Muscle of arm (tissue), 12 donors: ENCODE results near the gene ID4. TPM values are rescaled to one million over a fixed set of nuclear protein-coding genes. Genes with fewer than 3 reads are reported as not detected.
"Not testable (repeated sequence)": the region's sequence is repeated elsewhere in the genome, so short reads cannot be mapped to it uniquely, and the experiment has no call there.

Experiments
- DNase-seq: peaks from one replicate; pipeline ENCODE4 v3.0.0-alpha.2; 2013
- polyA plus RNA-seq, 12 donors: library from polyadenylated mRNA; unstranded; fragments of 120-200 nt; gene quantifications; one replicate each; pipeline ENCODE4 v1.2.1, GENCODE V29; 2013; ENCODE audit not compliant: insufficient read length in 12 of 12

ID4 gene
- polyA plus RNA-seq, 12 donors: 3.6 to 16.1 (median 5.5) TPM; not detected in 1

- DNase-seq: not testable (repeated sequence)
These were observed 17.3 kb downstream of the ID4 start for GRCh38 chr6:19854421-19855015.

GRCh38 chr6:19855536-19855935 is 18.4 kb downstream of the ID4 start:
- no peak for DNase-seq

DNA sequence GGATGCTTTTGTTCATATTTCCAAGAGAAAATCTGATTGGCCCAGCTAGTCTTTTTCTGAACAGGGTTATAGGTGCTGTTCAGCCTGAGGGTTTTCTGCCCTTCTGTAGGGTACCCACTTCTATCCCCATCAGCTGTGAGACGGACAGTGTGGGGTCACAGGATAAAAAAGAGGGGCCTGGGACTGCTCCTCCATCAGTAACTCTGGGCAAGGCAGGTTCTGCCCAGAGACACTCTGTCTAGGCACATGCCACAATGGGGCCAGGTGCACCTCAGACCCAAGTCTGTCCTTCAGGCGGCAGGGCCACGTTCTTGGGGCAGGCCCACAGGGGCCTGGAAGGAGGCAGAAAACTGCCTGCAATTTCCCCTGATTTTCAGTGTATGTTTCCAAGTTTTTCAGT is 20.0 kb downstream of the ID4 start:
- DNase-seq: no peak

GRCh38 chr6:19857703-19858102 is 20.5 kb downstream of the ID4 start:
- no peak for DNase-seq

GRCh38 chr6:19860235-19860877 is 23.2 kb downstream of the ID4 start:
- DNase-seq: no peak

DNA sequence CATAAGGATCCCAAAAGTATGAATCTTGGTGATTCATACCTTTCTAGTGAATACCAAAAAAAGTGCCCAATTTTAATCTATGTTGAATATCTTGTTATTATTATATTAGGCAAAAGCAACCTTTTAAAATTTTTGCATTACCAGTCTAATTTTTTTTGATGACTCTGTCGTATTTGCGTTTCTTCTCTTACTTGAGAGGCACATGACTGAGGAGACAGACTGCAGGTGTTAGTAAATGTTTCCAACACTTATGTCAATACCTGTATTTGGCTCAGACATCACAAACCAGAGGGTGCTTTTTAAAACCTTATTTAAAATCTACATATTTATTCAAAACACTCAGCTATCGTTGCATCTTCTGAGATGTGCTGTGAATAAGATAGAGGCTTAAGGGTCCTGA is 27.1 kb downstream of the ID4 start:
- DNase-seq: no peak

- no peak for DNase-seq
These were observed 28.0 kb downstream of the ID4 start for GRCh38 chr6:19865178-19865577.

DNA sequence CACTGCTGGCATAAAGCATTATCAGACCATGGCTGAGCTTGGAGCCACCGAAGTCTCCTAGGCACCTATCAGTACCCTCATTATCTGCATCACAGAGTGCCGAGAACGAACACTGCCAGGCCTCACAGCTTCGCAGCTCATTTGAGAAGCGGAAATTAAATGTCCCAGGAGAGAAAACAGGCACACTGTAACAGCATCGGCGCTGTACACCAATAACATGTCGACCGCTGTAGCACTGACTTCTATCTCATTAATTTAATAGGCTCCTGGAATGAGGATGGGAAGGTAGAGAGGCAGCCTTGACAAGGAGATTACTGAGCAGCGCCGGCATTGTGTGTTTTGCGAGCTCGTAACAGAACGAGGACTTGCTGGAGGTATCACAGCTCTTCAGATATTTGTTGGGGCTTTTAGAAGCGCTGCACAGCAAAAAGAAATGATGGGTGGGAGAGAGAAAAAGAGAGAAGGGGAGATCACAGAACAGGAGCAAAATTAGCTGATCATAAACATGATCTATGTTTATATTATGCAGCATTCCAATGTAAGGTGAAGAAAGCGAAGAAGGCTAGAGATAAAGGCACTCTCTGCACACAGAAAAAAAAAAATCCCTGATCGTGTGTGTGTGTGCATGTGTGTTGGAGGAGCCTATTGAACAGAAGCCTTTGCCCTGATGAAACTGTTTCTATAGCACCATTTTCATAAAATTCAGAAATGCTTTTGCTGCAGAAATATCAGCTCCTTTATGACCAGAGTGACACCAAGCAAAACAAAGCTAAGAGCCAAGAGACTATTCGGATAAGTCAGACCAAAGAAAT is 29.2 kb downstream of the ID4 start:
- DNase-seq: no peak

GRCh38 chr6:19866985-19867627 is 29.9 kb downstream of the ID4 start:
- no peak for DNase-seq

- DNase-seq: no peak
These were observed 32.3 kb downstream of the ID4 start for GRCh38 chr6:19869464-19869863.

DNA sequence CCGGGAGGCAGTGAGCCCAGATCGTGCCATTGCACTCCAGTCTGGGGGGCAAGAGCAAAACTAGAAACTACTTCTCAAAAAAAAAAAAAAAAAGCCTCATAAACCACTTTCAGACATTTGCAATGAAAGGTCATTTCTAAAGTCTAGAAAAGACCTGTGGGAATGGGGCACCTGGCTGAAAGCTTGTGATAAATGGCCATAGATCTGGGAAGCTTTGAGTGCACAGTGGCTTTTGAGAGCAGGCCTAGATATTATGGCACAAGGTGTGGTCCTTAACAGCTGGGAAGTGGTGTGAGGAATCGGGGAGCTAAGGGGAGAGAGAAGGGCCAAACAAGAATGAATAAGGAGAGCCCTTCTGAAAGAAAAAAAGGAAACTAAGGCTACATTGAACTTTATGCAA is 33.2 kb downstream of the ID4 start:
- DNase-seq: no peak

- DNase-seq: no peak
These were observed 35.9 kb downstream of the ID4 start for GRCh38 chr6:19873031-19873430.

DNA sequence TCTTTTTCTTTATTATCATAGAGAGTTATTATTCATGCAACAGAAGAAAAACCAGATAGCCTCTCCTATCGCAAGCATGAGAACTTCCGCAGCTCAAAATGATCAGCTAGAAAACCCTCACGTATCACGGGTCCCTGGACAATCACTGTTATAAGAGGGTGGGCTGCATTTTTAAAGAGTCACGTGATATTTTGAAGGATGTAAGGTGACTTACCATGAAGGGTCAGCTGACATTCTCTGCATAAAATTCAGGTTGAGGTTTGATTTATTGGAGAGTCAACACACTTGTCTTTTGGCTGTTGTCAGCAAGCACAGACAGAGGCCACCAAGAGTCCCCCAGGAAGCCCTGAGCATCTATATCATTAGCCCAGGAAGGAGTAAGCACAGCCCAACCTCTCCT is 39.5 kb downstream of the ID4 start:
- DNase-seq: no peak

DNA sequence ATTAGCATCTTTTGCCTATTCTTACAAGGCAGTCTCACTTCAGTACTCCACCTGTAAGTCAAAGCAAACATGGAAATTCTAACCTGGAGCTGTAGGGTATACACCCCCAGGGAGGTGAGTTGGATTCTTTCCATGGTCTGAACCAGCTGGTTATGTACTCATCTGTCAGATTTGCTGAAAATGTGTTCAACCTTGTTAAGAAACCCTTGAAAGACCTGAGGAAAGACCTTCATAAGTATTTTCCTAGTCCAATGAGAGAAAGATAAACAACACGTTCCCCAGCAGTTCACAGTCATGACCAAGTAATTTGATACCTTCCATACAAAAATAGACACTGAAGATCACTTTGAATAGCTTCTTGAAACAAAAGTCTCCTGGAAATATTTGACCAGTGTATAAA is 42.5 kb downstream of the ID4 start:
- DNase-seq: no peak

GRCh38 chr6:19880066-19880465 is 42.9 kb downstream of the ID4 start:
- DNase-seq: no peak

- DNase-seq: no peak
These were observed 54.3 kb downstream of the ID4 start for GRCh38 chr6:19891451-19891850.
